ENCODE results near the gene R3HDM2.
A peak's percentile ranks its signal among the peaks of the same experiment; 100 is the strongest.

The R3HDM2 gene

DNA sequence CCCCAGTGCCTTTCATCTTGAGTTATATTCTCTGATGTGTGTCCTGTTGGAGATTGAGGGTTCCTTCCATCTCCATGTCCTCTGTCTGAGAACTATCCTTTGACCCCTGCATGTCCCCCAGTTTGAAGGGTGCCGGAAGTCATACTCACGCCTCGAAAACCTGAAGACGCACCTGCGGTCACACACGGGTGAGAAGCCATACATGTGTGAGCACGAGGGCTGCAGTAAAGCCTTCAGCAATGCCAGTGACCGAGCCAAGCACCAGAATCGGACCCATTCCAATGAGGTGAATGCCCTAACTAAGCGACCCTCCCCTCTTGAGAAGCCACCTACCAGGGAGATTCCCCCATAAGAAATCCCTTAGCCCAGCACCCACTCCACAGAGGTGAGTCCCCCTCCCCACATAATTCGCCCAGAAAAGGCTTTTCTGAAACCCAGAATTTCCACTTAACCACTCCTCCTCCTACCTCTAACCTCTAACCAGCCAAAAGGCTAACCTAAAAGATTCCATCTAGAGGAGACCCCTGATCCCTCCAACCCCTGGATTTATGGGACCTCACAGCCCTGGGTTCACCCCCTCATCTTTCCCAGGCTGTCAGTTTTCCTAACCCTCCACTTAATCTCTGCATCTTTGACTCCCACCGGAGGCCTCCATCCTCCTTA is 36.5 kb upstream of the R3HDM2 start:
- no peak for DNase-seq (ENCODE audit: low spot score)

GRCh38 chr12:57465747-57466505 is 35.1 kb upstream of the R3HDM2 start:
- no peak for DNase-seq (ENCODE audit: low spot score)

- no peak for DNase-seq (ENCODE audit: low spot score)
Measured at GRCh38 chr12:57465030-57465746, 34.3 kb upstream of the R3HDM2 start.

DNA sequence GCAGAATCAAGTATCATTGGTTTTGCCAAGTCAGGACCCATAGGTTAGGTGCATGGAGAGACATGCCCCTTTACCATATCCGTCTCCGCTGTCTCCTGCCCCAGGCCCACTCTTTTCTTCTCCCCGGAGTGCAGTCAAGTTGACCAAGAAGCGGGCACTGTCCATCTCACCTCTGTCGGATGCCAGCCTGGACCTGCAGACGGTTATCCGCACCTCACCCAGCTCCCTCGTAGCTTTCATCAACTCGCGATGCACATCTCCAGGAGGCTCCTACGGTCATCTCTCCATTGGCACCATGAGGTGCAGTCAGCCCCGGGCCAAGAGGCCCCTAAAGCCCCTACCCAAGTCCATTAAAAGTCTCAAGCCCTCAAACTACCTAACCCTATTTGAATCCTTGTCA is 33.7 kb upstream of the R3HDM2 start:
- no peak for DNase-seq (ENCODE audit: low spot score)

DNA sequence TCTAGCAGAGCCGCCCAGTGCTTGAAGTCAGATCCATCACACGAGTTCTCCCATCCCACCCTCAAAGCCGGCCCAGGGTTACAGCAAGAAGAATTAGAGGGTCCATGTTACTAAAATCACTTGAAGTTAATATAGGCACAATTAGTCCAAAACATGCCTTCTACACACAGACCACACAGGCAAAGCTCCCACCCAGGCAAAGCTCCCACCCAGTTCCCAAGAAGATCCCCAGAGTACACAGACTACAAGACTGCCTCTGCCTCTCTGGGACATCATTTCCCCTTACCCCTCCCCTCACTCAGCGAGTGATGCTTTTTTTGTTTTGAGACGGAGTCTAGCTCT is 32.0 kb upstream of the R3HDM2 start:
- no peak for DNase-seq (ENCODE audit: low spot score)

DNA sequence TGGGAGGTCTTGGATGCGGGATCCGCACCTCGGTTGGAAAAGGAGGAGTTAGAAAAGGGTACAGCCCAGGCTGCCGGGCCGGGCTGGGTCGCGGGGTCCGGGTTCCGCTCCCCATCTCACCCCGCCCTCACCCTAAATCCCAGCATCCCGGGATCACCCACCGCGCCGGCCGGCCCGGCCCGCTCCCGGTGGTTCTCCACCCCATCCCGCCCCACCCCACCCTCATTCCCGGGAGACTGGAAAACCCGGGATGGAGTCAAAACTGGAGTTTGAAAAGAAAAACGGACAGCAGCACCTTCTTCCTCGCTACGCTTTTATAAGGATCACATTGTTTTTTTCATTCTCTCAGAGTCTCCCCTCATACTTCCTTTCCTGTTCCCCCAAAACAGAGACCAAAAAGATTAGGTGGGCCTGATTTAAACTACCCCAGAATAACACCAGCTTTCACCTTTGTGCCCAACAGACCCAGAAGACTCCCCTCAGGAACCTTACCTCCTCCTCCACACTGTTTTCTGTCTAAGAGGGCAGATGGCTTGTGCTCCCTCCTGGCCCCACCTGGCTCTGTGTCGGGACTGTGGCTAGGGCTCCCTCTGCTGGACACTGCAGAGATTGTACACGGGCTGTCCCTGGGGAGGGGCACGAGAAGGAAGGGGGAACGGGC is 31.5 kb upstream of the R3HDM2 start:
- peak; percentile 78 for DNase-seq (ENCODE audit: low spot score)

DNA sequence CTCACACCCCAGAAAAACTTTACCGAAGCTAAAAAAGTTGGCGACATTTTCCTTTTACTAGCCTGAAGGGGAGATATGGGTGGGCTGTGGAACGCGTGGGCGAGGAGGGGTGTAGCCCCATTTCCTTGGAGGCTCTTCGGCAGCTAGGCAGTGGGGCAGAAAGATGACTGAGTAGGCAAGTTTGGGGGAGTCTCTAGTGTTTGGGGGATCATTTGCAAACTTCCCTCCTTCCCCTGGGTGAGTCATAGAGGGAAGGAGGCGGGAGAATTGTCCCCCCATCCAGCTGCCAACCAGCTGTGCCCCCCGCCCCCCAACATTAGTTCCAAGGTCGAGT is 31.0 kb upstream of the R3HDM2 start:
- no peak for DNase-seq (ENCODE audit: low spot score)

GRCh38 chr12:57461276-57461916 is 30.6 kb upstream of the R3HDM2 start:
- peak; percentile 30 for DNase-seq (ENCODE audit: low spot score)

- DNase-seq (ENCODE audit: low spot score), result no peak
Measured at GRCh38 chr12:57460841-57461275, 30.0 kb upstream of the R3HDM2 start.

DNA sequence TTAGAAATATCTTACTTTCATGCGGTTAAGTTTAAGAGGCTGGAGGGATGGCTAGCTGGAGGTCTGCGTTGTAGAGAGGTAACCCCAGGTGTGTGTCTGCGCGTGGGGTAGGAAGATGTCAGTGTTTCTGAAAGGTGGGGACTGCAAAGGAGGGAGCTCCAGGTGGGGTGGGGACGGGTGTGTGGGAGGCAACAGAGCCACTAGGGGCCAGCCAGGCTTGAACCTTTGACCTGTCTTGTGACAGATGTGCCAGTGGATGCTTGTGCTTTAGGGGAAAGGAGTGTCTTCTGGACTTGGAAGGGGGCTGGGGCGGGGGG is 29.6 kb upstream of the R3HDM2 start:
- DNase-seq (ENCODE audit: low spot score), result no peak

DNA sequence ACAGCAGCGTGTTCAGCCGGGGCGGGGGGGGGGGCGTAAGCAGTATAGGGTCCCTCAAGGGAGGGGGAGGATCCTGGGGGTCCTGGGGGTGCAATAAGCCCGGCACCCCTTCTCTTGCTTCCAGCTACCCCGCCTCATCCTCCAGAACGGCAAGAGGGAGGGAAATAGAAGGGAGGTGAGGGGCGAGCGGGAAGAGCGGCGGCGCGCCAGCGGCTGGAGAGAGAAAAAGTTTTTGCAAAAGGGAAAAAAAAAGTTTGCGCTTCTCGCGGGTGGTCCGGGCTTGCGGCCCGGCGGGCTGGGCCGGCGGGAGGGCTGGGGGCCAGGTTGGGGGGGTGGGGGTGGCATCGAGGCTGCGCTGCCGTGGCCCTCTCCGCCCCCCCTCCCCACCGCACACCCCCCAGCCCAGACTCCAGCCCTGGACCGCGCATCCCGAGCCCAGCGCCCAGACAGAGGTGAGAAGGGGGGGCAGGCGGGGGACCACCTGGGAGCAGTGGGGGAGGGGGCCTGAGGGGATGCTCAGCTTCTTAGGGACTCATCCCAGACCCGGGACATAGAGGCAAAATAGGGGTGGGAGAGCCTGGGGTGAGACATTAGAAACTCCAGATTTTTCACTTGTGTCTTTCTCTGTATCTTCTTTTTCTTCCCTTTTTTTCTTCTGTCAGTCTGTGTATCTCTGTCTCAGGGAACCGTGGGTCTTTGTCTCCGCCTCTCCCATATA is 29.1 kb upstream of the R3HDM2 start, which contains the start of gene GLI1:
Gene GLI1, plus strand, starts transcription at position 36 of the 718 bp plus-strand sequence. CDS start 3,907 bp downstream, outside the sequence.
- DNase-seq (ENCODE audit: low spot score), result peak; percentile 33

GRCh38 chr12:57459055-57459749 is 28.4 kb upstream of the R3HDM2 start:
- peak; percentile 93 for DNase-seq (ENCODE audit: low spot score)

DNA sequence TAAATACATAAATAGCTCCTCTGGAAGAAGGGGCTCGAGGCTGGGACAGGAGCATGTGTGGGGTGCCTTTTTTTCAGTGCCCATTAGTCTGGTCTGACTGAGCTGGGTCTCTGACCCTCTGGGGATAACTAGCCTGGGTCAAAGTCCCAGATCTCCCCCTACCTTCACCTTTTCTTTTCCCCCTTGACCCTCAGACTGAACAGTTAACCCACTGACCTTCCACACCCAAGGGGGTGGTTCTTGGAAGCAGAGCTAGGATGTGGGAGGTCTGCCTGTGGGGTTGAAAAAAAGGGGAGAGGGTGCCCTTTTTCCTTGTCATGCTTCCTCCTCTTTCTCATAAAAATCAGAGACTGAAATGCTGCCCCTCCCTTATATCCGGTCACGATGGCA is 27.8 kb upstream of the R3HDM2 start:
- DNase-seq (ENCODE audit: low spot score), result no peak

- DNase-seq (ENCODE audit: low spot score), result no peak
Measured at GRCh38 chr12:57456737-57457490, 26.1 kb upstream of the R3HDM2 start.

DNA sequence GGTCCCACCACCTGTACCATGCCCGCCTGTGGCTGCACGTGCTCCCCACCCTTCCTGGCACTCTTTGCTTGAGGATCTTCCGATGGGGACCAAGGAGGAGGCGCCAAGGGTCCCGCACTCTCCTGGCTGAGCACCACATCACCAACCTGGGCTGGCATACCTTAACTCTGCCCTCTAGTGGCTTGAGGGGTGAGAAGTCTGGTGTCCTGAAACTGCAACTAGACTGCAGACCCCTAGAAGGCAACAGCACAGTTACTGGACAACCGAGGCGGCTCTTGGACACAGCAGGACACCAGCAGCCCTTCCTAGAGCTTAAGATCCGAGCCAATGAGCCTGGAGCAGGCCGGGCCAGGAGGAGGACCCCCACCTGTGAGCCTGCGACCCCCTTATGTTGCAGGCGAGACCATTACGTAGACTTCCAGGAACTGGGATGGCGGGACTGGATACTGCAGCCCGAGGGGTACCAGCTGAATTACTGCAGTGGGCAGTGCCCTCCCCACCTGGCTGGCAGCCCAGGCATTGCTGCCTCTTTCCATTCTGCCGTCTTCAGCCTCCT is 25.4 kb upstream of the R3HDM2 start:
- no peak for DNase-seq (ENCODE audit: low spot score)

GRCh38 chr12:57455374-57456144 is 24.7 kb upstream of the R3HDM2 start:
- no peak for DNase-seq (ENCODE audit: low spot score)

- DNase-seq (ENCODE audit: low spot score), result no peak
Measured at GRCh38 chr12:57454566-57455373, 23.9 kb upstream of the R3HDM2 start, which contains the start of gene INHBE. Gene INHBE (plus strand): TSS chr12:57455307. CDS start chr12:57455537, 230 bp downstream.

DNA sequence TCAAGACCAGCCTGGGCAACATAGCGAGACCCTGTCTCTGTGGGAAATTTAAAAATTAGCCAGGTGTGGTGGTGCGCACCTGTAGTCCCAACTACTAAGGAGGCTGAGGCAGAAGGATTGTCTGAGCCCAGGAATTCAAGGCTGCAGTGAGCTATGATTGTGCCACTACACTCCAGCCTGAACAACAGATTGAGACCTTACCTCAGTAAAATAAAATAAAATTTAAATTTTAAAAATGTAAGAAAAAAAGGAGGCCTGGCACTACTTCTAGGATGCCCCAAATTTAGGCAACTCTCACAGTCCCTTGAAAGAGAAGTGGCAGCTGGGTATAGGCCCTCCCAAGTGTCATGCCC is 23.3 kb upstream of the R3HDM2 start:
- no peak for DNase-seq (ENCODE audit: low spot score)

All from globus pallidus (tissue), 1 donor.